HEK293 (cell line): ENCODE data around the gene CBFA2T2.

Source experiments
- CTCF ChIA-PET: fragments of 350-600 bp; formaldehyde crosslinking; extraction: SDS; loops from one replicate; lab custom pipeline; 2021; ENCODE audit warnings: antibody characterized with exemption; lab: Yijun Ruan, JAX
- POLR2A ChIA-PET: fragments of 300-600 bp; formaldehyde crosslinking; extraction: SDS; loops from one replicate; lab custom pipeline; 2020; ENCODE audit warnings: antibody characterized with exemption, inconsistent platforms; lab: Yijun Ruan, JAX
- H3K27ac ChIP-seq: fragments of 200-500 bp; sonication (Bioruptor generic); 2 replicates; pipeline ENCODE4 v1.5.1; 2014; ENCODE audit warnings: low read depth, low read length, control low read depth, inconsistent platforms; ENCODE audit errors: extremely low read depth
- H3K36me3 ChIP-seq, 2 experiments: fragments of 200-500 bp in 1 of 2; sonication (Bioruptor generic) in 1 of 2; 1 replicate in 1 of 2; 2 replicates in 1 of 2; pipeline ENCODE4 v1.5.1; 2014 to 2017; ENCODE audit warnings: inconsistent platforms in 2 of 2, low read length in 2 of 2; ENCODE audit not compliant: control insufficient read depth in 2 of 2, insufficient read depth in 1 of 2
- H3K4me1 ChIP-seq: fragments of 200-500 bp; sonication (Bioruptor generic); 2 replicates; pipeline ENCODE4 v1.5.1; 2014; ENCODE audit warnings: mild to moderate bottlenecking, low read length, inconsistent platforms; ENCODE audit not compliant: control insufficient read depth, insufficient read depth
- H3K4me3 ChIP-seq: 2 replicates; pipeline ENCODE4 v1.5.1; 2011; ENCODE audit warnings: low read depth, mild to moderate bottlenecking, control low read depth, low read length, moderate library complexity
- H3K9me3 ChIP-seq: fragments of 200-500 bp; sonication (Bioruptor generic); 2 replicates; pipeline ENCODE4 v1.5.1; 2014; ENCODE audit warnings: low read depth, low read length, inconsistent platforms; ENCODE audit not compliant: control insufficient read depth, insufficient read depth
- HOXC10 ChIP-seq: sonication (generic); formaldehyde crosslinking; IDR thresholded peaks from 2 replicates; pipeline ENCODE4 v1.8.1; 2023; ENCODE audit warnings: mild to moderate bottlenecking, missing genetic modification reagents
- SP3 ChIP-seq: fragments of 450-650 bp; formaldehyde crosslinking; IDR thresholded peaks from 2 replicates; pipeline ENCODE4 v1.5.1; 2016; ENCODE audit warnings: missing biosample characterization, missing genetic modification characterization
- TCF7L2 ChIP-seq: IDR thresholded peaks from 2 replicates; pipeline ENCODE4 v1.6.1; 2011; ENCODE audit warnings: low read depth, mild to moderate bottlenecking, inconsistent platforms, low read length, moderate library complexity, borderline replicate concordance
- ZFHX2 ChIP-seq: fragments of 450-650 bp; formaldehyde crosslinking; conservative IDR thresholded peaks from 2 replicates; pipeline ENCODE4 v1.5.1; 2016; ENCODE audit warnings: missing biosample characterization, missing genetic modification characterization
- ZNF354C ChIP-seq: fragments of 450-650 bp; formaldehyde crosslinking; IDR thresholded peaks from 2 replicates; pipeline ENCODE4 v1.5.1; 2016; ENCODE audit warnings: missing biosample characterization, missing genetic modification characterization, low read depth, borderline replicate concordance
- ZNF549 ChIP-seq: fragments of 450-650 bp; IDR thresholded peaks from 2 replicates; pipeline ENCODE4 v1.5.1; 2018; ENCODE audit warnings: missing biosample characterization, missing genetic modification characterization, mild to moderate bottlenecking, inconsistent platforms, moderate library complexity
- ZNF658 ChIP-seq: fragments of 450-650 bp; formaldehyde crosslinking; IDR thresholded peaks from 2 replicates; pipeline ENCODE4; 2016; ENCODE audit warnings: missing biosample characterization, missing genetic modification characterization
- ZNF664 ChIP-seq: fragments of 450-650 bp; formaldehyde crosslinking; IDR thresholded peaks from 2 replicates; pipeline ENCODE4 v1.5.1; 2016; ENCODE audit warnings: missing biosample characterization, missing genetic modification characterization
- ZNF670 ChIP-seq: fragments of 450-650 bp; formaldehyde crosslinking; IDR thresholded peaks from 2 replicates; pipeline ENCODE4 v1.5.1; 2016; ENCODE audit warnings: missing biosample characterization, missing genetic modification characterization, low read depth
- ZNF707 ChIP-seq: fragments of 450-650 bp; formaldehyde crosslinking; IDR thresholded peaks from 2 replicates; pipeline ENCODE4 v1.5.1; 2016; ENCODE audit warnings: missing biosample characterization, missing genetic modification characterization
- ZNF785 ChIP-seq: fragments of 450-650 bp; formaldehyde crosslinking; IDR thresholded peaks from 2 replicates; pipeline ENCODE4 v1.5.1; 2016; ENCODE audit warnings: missing biosample characterization, missing genetic modification characterization
- ZNF791 ChIP-seq: fragments of 450-650 bp; formaldehyde crosslinking; IDR thresholded peaks from 2 replicates; pipeline ENCODE4 v1.5.1; 2016; ENCODE audit warnings: missing biosample characterization, missing genetic modification characterization
- ZSCAN23 ChIP-seq: fragments of 450-650 bp; formaldehyde crosslinking; IDR thresholded peaks from 2 replicates; pipeline ENCODE4 v1.5.1; 2016; ENCODE audit warnings: missing biosample characterization, missing genetic modification characterization
- TF ChIP-seq, protein P1 (sequence below): fragments of 450-650 bp; formaldehyde crosslinking; IDR thresholded peaks from 2 replicates; pipeline ENCODE4 v1.5.1; 2017; ENCODE audit warnings: missing biosample characterization, missing genetic modification characterization
- TF ChIP-seq, protein P2 (sequence below): fragments of 450-650 bp; formaldehyde crosslinking; IDR thresholded peaks from 2 replicates; pipeline ENCODE4 v1.5.1; 2016; ENCODE audit warnings: missing biosample characterization, missing genetic modification characterization
- TF ChIP-seq, protein P3 (sequence below): fragments of 450-650 bp; formaldehyde crosslinking; conservative IDR thresholded peaks from 2 replicates; pipeline ENCODE4 v1.5.1; 2016; ENCODE audit warnings: low read depth, missing biosample characterization, missing genetic modification characterization
- TF ChIP-seq, protein P4 (sequence below): fragments of 450-650 bp; formaldehyde crosslinking; IDR thresholded peaks from 2 replicates; pipeline ENCODE4 v1.5.1; 2016; ENCODE audit warnings: missing biosample characterization, missing genetic modification characterization
- TF ChIP-seq, protein P5 (sequence below): fragments of 450-650 bp; formaldehyde crosslinking; IDR thresholded peaks from 2 replicates; pipeline ENCODE4 v1.5.1; 2016; ENCODE audit warnings: missing biosample characterization, missing genetic modification characterization, low read depth

CBFA2T2 gene

GRCh38 chr20:33629533-33629932 lies 139.6 kb downstream of the CBFA2T2 start:
- TF ChIP-seq ZSCAN23: no peak
- no peak for TF ChIP-seq ZNF664 (tag by site-specific recombination)
- TF ChIP-seq, protein P1, sequence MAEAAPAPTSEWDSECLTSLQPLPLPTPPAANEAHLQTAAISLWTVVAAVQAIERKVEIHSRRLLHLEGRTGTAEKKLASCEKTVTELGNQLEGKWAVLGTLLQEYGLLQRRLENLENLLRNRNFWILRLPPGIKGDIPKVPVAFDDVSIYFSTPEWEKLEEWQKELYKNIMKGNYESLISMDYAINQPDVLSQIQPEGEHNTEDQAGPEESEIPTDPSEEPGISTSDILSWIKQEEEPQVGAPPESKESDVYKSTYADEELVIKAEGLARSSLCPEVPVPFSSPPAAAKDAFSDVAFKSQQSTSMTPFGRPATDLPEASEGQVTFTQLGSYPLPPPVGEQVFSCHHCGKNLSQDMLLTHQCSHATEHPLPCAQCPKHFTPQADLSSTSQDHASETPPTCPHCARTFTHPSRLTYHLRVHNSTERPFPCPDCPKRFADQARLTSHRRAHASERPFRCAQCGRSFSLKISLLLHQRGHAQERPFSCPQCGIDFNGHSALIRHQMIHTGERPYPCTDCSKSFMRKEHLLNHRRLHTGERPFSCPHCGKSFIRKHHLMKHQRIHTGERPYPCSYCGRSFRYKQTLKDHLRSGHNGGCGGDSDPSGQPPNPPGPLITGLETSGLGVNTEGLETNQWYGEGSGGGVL (tag by site-specific recombination): no peak
- ChIA-PET POLR2A (no interaction called here), CTCF (no interaction called here)
- Histone ChIP-seq H3K27ac (no peak overlapping the region), H3K36me3 (peaks cover 11 to 75% of the 10 kb centered on the region in 2 experiments; a peak in 2 of 3 replicates), H3K4me3 (no peak overlapping the region), H3K9me3 (no peaks in the 10 kb centered on the region), H3K4me1 (no peaks in the 10 kb centered on the region)

DNA sequence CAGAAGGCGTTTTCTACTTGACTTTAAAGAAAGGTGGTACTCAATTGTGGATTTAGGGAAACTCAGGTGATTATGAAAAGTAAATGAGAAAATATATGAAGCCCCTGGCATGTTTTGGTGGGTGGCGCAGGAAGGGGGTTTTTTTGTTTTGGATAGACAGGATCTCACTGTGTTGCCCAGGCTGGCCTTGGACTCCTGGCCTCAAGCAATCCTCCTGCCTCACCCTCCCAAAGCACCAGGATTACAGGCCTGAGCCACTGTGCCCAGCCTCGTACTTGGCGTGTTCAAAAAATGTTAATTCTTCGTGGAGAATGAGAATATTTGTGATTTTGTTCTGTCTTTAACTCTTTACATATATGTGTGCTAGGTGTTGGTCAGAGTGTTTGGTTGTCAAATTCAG lies 140.1 kb downstream of the CBFA2T2 start:
- H3K4me3 ChIP-seq: no peak overlapping the region
- TF ChIP-seq, protein P2, sequence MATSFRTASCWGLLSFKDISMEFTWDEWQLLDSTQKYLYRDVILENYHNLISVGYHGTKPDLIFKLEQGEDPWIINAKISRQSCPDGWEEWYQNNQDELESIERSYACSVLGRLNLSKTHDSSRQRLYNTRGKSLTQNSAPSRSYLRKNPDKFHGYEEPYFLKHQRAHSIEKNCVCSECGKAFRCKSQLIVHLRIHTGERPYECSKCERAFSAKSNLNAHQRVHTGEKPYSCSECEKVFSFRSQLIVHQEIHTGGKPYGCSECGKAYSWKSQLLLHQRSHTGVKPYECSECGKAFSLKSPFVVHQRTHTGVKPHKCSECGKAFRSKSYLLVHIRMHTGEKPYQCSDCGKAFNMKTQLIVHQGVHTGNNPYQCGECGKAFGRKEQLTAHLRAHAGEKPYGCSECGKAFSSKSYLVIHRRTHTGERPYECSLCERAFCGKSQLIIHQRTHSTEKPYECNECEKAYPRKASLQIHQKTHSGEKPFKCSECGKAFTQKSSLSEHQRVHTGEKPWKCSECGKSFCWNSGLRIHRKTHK (tag by site-specific recombination): no peak
- no peak for TF ChIP-seq ZNF549 (tag by site-specific recombination)
- no peak for TF ChIP-seq ZNF354C (tag by site-specific recombination)
- no peak for TF ChIP-seq SP3
- TF ChIP-seq, protein P3, sequence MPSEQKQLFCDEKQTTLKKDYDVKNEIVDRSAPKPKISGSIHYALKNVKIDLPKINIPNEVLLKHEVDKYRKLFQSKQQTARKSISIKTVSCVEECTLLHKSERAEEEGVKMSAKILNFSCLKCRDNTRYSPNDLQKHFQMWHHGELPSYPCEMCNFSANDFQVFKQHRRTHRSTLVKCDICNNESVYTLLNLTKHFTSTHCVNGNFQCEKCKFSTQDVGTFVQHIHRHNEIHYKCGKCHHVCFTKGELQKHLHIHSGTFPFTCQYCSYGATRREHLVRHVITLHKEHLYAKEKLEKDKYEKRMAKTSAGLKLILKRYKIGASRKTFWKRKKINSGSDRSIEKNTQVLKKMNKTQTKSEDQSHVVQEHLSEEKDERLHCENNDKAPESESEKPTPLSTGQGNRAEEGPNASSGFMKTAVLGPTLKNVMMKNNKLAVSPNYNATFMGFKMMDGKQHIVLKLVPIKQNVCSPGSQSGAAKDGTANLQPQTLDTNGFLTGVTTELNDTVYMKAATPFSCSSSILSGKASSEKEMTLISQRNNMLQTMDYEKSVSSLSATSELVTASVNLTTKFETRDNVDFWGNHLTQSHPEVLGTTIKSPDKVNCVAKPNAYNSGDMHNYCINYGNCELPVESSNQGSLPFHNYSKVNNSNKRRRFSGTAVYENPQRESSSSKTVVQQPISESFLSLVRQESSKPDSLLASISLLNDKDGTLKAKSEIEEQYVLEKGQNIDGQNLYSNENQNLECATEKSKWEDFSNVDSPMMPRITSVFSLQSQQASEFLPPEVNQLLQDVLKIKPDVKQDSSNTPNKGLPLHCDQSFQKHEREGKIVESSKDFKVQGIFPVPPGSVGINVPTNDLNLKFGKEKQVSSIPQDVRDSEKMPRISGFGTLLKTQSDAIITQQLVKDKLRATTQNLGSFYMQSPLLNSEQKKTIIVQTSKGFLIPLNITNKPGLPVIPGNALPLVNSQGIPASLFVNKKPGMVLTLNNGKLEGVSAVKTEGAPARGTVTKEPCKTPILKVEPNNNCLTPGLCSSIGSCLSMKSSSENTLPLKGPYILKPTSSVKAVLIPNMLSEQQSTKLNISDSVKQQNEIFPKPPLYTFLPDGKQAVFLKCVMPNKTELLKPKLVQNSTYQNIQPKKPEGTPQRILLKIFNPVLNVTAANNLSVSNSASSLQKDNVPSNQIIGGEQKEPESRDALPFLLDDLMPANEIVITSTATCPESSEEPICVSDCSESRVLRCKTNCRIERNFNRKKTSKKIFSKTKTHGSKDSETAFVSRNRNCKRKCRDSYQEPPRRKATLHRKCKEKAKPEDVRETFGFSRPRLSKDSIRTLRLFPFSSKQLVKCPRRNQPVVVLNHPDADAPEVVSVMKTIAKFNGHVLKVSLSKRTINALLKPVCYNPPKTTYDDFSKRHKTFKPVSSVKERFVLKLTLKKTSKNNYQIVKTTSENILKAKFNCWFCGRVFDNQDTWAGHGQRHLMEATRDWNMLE (tag by site-specific recombination): no peak
- TF ChIP-seq ZNF658 (tag by site-specific recombination): no peak
- TF ChIP-seq, protein P4, sequence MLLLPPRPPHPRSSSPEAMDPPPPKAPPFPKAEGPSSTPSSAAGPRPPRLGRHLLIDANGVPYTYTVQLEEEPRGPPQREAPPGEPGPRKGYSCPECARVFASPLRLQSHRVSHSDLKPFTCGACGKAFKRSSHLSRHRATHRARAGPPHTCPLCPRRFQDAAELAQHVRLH (tag by site-specific recombination): no peak
- TF ChIP-seq ZNF707: no peak
- no peak for TF ChIP-seq HOXC10
- no peak for TF ChIP-seq ZNF785
- TF ChIP-seq ZNF670 (tag by site-specific recombination): no peak
- TF ChIP-seq, protein P5, sequence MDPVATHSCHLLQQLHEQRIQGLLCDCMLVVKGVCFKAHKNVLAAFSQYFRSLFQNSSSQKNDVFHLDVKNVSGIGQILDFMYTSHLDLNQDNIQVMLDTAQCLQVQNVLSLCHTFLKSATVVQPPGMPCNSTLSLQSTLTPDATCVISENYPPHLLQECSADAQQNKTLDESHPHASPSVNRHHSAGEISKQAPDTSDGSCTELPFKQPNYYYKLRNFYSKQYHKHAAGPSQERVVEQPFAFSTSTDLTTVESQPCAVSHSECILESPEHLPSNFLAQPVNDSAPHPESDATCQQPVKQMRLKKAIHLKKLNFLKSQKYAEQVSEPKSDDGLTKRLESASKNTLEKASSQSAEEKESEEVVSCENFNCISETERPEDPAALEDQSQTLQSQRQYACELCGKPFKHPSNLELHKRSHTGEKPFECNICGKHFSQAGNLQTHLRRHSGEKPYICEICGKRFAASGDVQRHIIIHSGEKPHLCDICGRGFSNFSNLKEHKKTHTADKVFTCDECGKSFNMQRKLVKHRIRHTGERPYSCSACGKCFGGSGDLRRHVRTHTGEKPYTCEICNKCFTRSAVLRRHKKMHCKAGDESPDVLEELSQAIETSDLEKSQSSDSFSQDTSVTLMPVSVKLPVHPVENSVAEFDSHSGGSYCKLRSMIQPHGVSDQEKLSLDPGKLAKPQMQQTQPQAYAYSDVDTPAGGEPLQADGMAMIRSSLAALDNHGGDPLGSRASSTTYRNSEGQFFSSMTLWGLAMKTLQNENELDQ: no peak
- no peak for TF ChIP-seq ZNF791 (tag by site-specific recombination)
- TF ChIP-seq ZFHX2 (tag by site-specific recombination): no peak
- no peak for TF ChIP-seq TCF7L2
- H3K4me1 ChIP-seq: no peaks in the 10 kb centered on the region
- H3K36me3 ChIP-seq: peaks cover 11 to 70% of the 10 kb centered on the region in 2 experiments; a peak in 2 of 3 replicates
- CTCF ChIA-PET: no interaction called here
- POLR2A ChIA-PET: no interaction called here
- no peaks in the 10 kb centered on the region for H3K9me3 ChIP-seq
- H3K27ac ChIP-seq: no peak overlapping the region
